GM19043 (cell line): ENCODE data around the gene DHX35.
"Not testable (repeated sequence)": the region's sequence is repeated elsewhere in the genome, so short reads cannot be mapped to it uniquely, and the experiment has no call there.

ENCODE experiments used
- ATAC-seq: cut with Tn5 transposase; IDR thresholded peaks from one replicate; pipeline ENCODE4 v1.9.1; 2021; ENCODE audit warnings: low read depth; ENCODE audit not compliant: unreplicated experiment

DHX35 gene

GRCh38 chr20:38940644-38941043 lies 21.5 kb upstream of the DHX35 start:
- no peak for ATAC-seq

- no peak for ATAC-seq
These were observed 20.3 kb upstream of the DHX35 start for GRCh38 chr20:38941726-38942389.

- ATAC-seq, result no peak
These were observed 17.1 kb upstream of the DHX35 start for GRCh38 chr20:38945012-38945411.

GRCh38 chr20:38946836-38947235 lies 15.3 kb upstream of the DHX35 start:
- ATAC-seq, result no peak

GRCh38 chr20:38947931-38948362 lies 14.2 kb upstream of the DHX35 start:
- ATAC-seq, result no peak

GRCh38 chr20:38950254-38950653 lies 11.9 kb upstream of the DHX35 start:
- no peak for ATAC-seq

GRCh38 chr20:38951611-38952010 lies 10.5 kb upstream of the DHX35 start:
- ATAC-seq, result no peak

GRCh38 chr20:38952153-38952552 lies 10.0 kb upstream of the DHX35 start:
- no peak for ATAC-seq

- ATAC-seq, result no peak
These were observed 8.4 kb upstream of the DHX35 start for GRCh38 chr20:38953630-38954340.

GRCh38 chr20:38957235-38957876 lies 4.8 kb upstream of the DHX35 start:
- no peak for ATAC-seq

GRCh38 chr20:38957915-38958485 lies 4.1 kb upstream of the DHX35 start:
- no peak for ATAC-seq

GRCh38 chr20:38960187-38960687 lies 1.9 kb upstream of the DHX35 start:
- ATAC-seq, result not testable (repeated sequence)

- ATAC-seq, result no peak
These were observed 557 bp upstream of the DHX35 start for GRCh38 chr20:38961530-38962043.

GRCh38 chr20:38962928-38963401 lies 821 bp downstream of the DHX35 start:
- ATAC-seq, result no peak

- no peak for ATAC-seq
These were observed 1.6 kb downstream of the DHX35 start for GRCh38 chr20:38963745-38964144.

- no peak for ATAC-seq
These were observed 3.1 kb downstream of the DHX35 start for GRCh38 chr20:38965264-38965663.

GRCh38 chr20:38968090-38968489 lies 5.9 kb downstream of the DHX35 start:
- ATAC-seq, result no peak

GRCh38 chr20:38969708-38970107 lies 7.6 kb downstream of the DHX35 start:
- ATAC-seq, result no peak

- ATAC-seq, result no peak
These were observed 8.2 kb downstream of the DHX35 start for GRCh38 chr20:38970302-38970701.

- ATAC-seq, result no peak
These were observed 11.0 kb downstream of the DHX35 start for GRCh38 chr20:38973107-38973506.

- no peak for ATAC-seq
These were observed 11.5 kb downstream of the DHX35 start for GRCh38 chr20:38973645-38974044.
